Measurements from ENCODE around the gene STK24.

STK24 gene

GRCh38 chr13:98530217-98530616, 46.7 kb downstream of the STK24 start:
- Histone ChIP-seq H3K9me3 (ENCODE audit: insufficient read depth, low read depth, low read length) (no peaks in the 10 kb centered on the region), H3K18ac (ENCODE audit: low read length) (no peak overlapping the region), H2AK5ac (ENCODE audit: low read length) (no peak overlapping the region), H3K4me3 (ENCODE audit: low read depth, low read length) (no peak overlapping the region), H3K27me3 (ENCODE audit: insufficient read depth, low read length) (no peaks in the 10 kb centered on the region), H3K79me1 (ENCODE audit: low read length) (no peaks in the 10 kb centered on the region), H3K79me2 (ENCODE audit: control insufficient read depth, insufficient read depth, low read length, poor library complexity) (peaks cover 13% of the 10 kb centered on the region), H3K23ac (ENCODE audit: low read length) (no peak overlapping the region), H2AFZ (ENCODE audit: insufficient read depth, low read length, poor library complexity) (no peak overlapping the region), H2BK5ac (ENCODE audit: low read depth, low read length, poor library complexity) (no peak overlapping the region), H3K27ac (ENCODE audit: low read depth, low read length) (no peak overlapping the region), H4K91ac (ENCODE audit: low read depth, low read length) (no peak overlapping the region), H3K4me2 (ENCODE audit: low read length) (no peak overlapping the region), H2BK120ac (ENCODE audit: insufficient read depth, low read length, poor library complexity) (no peak overlapping the region), H4K12ac (ENCODE audit: low read depth, low read length) (no peak overlapping the region), H3K36me3 (ENCODE audit: control insufficient read depth in 1 of 2, insufficient read depth in 2 of 2, low read length in 2 of 2) (peaks cover 0 to 2% of the 10 kb centered on the region in 2 experiments), H3K4ac (ENCODE audit: low read depth, low read length) (no peak overlapping the region), H2BK12ac (ENCODE audit: low read length) (no peak overlapping the region), H4K8ac (ENCODE audit: low read depth, low read length) (no peak overlapping the region), H3K4me1 (ENCODE audit: control insufficient read depth in 1 of 2, insufficient read depth in 2 of 2, low read length in 2 of 2) (peaks cover 2 to 4% of the 10 kb centered on the region in 2 experiments), H3K14ac (ENCODE audit: low read length) (no peak overlapping the region), H3K9ac (ENCODE audit: low read length) (no peak overlapping the region)
- DNase-seq: no peak
- no CpG with 5 or more reads among the region's 7 CpGs for WGBS (ENCODE audit: extremely low coverage, insufficient coverage, insufficient read length)

- Histone ChIP-seq H3K27me3 (ENCODE audit: insufficient read depth, low read length) (no peaks in the 10 kb centered on the region), H3K4me3 (ENCODE audit: low read depth, low read length) (no peak overlapping the region), H3K18ac (ENCODE audit: low read length) (no peak overlapping the region), H2BK5ac (ENCODE audit: low read depth, low read length, poor library complexity) (no peak overlapping the region), H3K36me3 (ENCODE audit: control insufficient read depth in 1 of 2, insufficient read depth in 2 of 2, low read length in 2 of 2) (peaks cover 0 to 2% of the 10 kb centered on the region in 2 experiments), H3K9me3 (ENCODE audit: insufficient read depth, low read depth, low read length) (no peaks in the 10 kb centered on the region), H4K12ac (ENCODE audit: low read depth, low read length) (no peak overlapping the region), H3K27ac (ENCODE audit: low read depth, low read length) (no peak overlapping the region), H3K4ac (ENCODE audit: low read depth, low read length) (no peak overlapping the region), H3K23ac (ENCODE audit: low read length) (no peak overlapping the region), H2AFZ (ENCODE audit: insufficient read depth, low read length, poor library complexity) (no peak overlapping the region), H2BK12ac (ENCODE audit: low read length) (no peak overlapping the region), H4K91ac (ENCODE audit: low read depth, low read length) (no peak overlapping the region), H4K8ac (ENCODE audit: low read depth, low read length) (no peak overlapping the region), H3K4me1 (ENCODE audit: control insufficient read depth in 1 of 2, insufficient read depth in 2 of 2, low read length in 2 of 2) (peaks cover 2% of the 10 kb centered on the region in 2 experiments), H2AK5ac (ENCODE audit: low read length) (no peak overlapping the region), H2BK120ac (ENCODE audit: insufficient read depth, low read length, poor library complexity) (no peak overlapping the region), H3K79me1 (ENCODE audit: low read length) (no peaks in the 10 kb centered on the region), H3K79me2 (ENCODE audit: control insufficient read depth, insufficient read depth, low read length, poor library complexity) (peaks cover 16% of the 10 kb centered on the region), H3K14ac (ENCODE audit: low read length) (no peak overlapping the region), H3K9ac (ENCODE audit: low read length) (no peak overlapping the region), H3K4me2 (ENCODE audit: low read length) (no peak overlapping the region)
- DNase-seq: no peak
- no CpG with 5 or more reads among the region's 8 CpGs for WGBS (ENCODE audit: extremely low coverage, insufficient coverage, insufficient read length)
These were observed 47.7 kb downstream of the STK24 start for GRCh38 chr13:98529171-98529570.

GRCh38 chr13:98528663-98529064, 48.2 kb downstream of the STK24 start:
- no peak for DNase-seq
- H3K9ac ChIP-seq (ENCODE audit: low read length): no peak overlapping the region
- peaks cover 0 to 2% of the 10 kb centered on the region in 2 experiments for H3K36me3 ChIP-seq (ENCODE audit: control insufficient read depth in 1 of 2, insufficient read depth in 2 of 2, low read length in 2 of 2)
- no peak overlapping the region for H3K4ac ChIP-seq (ENCODE audit: low read depth, low read length)
- H3K27ac ChIP-seq (ENCODE audit: low read depth, low read length): no peak overlapping the region
- no peak overlapping the region for H3K4me3 ChIP-seq (ENCODE audit: low read depth, low read length)
- H3K4me1 ChIP-seq (ENCODE audit: control insufficient read depth in 1 of 2, insufficient read depth in 2 of 2, low read length in 2 of 2): peaks cover 2% of the 10 kb centered on the region in 2 experiments
- no peaks in the 10 kb centered on the region for H3K9me3 ChIP-seq (ENCODE audit: insufficient read depth, low read depth, low read length)
- peaks cover 12% of the 10 kb centered on the region for H3K79me2 ChIP-seq (ENCODE audit: control insufficient read depth, insufficient read depth, low read length, poor library complexity)
- H4K91ac ChIP-seq (ENCODE audit: low read depth, low read length): no peak overlapping the region
- WGBS (ENCODE audit: extremely low coverage, insufficient coverage, insufficient read length): no CpG with 5 or more reads among the region's 8 CpGs
- H3K4me2 ChIP-seq (ENCODE audit: low read length): no peak overlapping the region
- no peak overlapping the region for H4K8ac ChIP-seq (ENCODE audit: low read depth, low read length)
- H2BK5ac ChIP-seq (ENCODE audit: low read depth, low read length, poor library complexity): no peak overlapping the region
- H4K12ac ChIP-seq (ENCODE audit: low read depth, low read length): no peak overlapping the region
- H2AK5ac ChIP-seq (ENCODE audit: low read length): no peak overlapping the region
- H2AFZ ChIP-seq (ENCODE audit: insufficient read depth, low read length, poor library complexity): no peak overlapping the region
- no peak overlapping the region for H3K23ac ChIP-seq (ENCODE audit: low read length)
- H3K14ac ChIP-seq (ENCODE audit: low read length): no peak overlapping the region
- no peaks in the 10 kb centered on the region for H3K79me1 ChIP-seq (ENCODE audit: low read length)
- no peak overlapping the region for H3K18ac ChIP-seq (ENCODE audit: low read length)
- H3K27me3 ChIP-seq (ENCODE audit: insufficient read depth, low read length): no peaks in the 10 kb centered on the region
- no peak overlapping the region for H2BK12ac ChIP-seq (ENCODE audit: low read length)
- H2BK120ac ChIP-seq (ENCODE audit: insufficient read depth, low read length, poor library complexity): no peak overlapping the region

- DNase-seq: no peak
- Histone ChIP-seq H2BK12ac (ENCODE audit: low read length) (no peak overlapping the region), H2AFZ (ENCODE audit: insufficient read depth, low read length, poor library complexity) (no peak overlapping the region), H3K18ac (ENCODE audit: low read length) (peak overlapping the region; percentile 38), H4K91ac (ENCODE audit: low read depth, low read length) (no peak overlapping the region), H3K9me3 (ENCODE audit: insufficient read depth, low read depth, low read length) (no peaks in the 10 kb centered on the region), H4K8ac (ENCODE audit: low read depth, low read length) (no peak overlapping the region), H2BK5ac (ENCODE audit: low read depth, low read length, poor library complexity) (no peak overlapping the region), H4K12ac (ENCODE audit: low read depth, low read length) (peak overlapping the region; percentile 27), H3K4me1 (ENCODE audit: control insufficient read depth in 1 of 2, insufficient read depth in 2 of 2, low read length in 2 of 2) (peaks cover 5% of the 10 kb centered on the region in 2 experiments), H3K14ac (ENCODE audit: low read length) (no peak overlapping the region), H3K9ac (ENCODE audit: low read length) (no peak overlapping the region), H3K79me2 (ENCODE audit: control insufficient read depth, insufficient read depth, low read length, poor library complexity) (peaks cover 12% of the 10 kb centered on the region), H3K27ac (ENCODE audit: low read depth, low read length) (no peak overlapping the region), H3K4ac (ENCODE audit: low read depth, low read length) (peak overlapping the region; percentile 73), H3K27me3 (ENCODE audit: insufficient read depth, low read length) (no peaks in the 10 kb centered on the region), H3K23ac (ENCODE audit: low read length) (no peak overlapping the region), H3K79me1 (ENCODE audit: low read length) (no peaks in the 10 kb centered on the region), H2AK5ac (ENCODE audit: low read length) (no peak overlapping the region), H2BK120ac (ENCODE audit: insufficient read depth, low read length, poor library complexity) (no peak overlapping the region), H3K4me2 (ENCODE audit: low read length) (no peak overlapping the region), H3K36me3 (ENCODE audit: control insufficient read depth in 1 of 2, insufficient read depth in 2 of 2, low read length in 2 of 2) (peaks cover 0 to 2% of the 10 kb centered on the region in 2 experiments), H3K4me3 (ENCODE audit: low read depth, low read length) (no peak overlapping the region)
- WGBS (ENCODE audit: extremely low coverage, insufficient coverage, insufficient read length): no CpG with 5 or more reads among the region's 13 CpGs
These were observed 49.4 kb downstream of the STK24 start for GRCh38 chr13:98527526-98527925.
